HL-60/S4 (cell line): ENCODE data around the gene CNNM2.
"Not testable (repeated sequence)": the region's sequence is repeated elsewhere in the genome, so short reads cannot be mapped to it uniquely, and the experiment has no call there.

Source experiments
- in situ Hi-C: fragments of 300-500 bp; cut with MboI; formaldehyde crosslinking; loops from 2 replicates; pipeline ENCODE4 v1.14.3; 2022; ENCODE audit warnings: low sequenced_read_pairs

CNNM2 gene

GRCh38 chr10:102963756-102964025, 45.6 kb downstream of the CNNM2 start:
- in situ Hi-C loops: no loop called here

GRCh38 chr10:102964064-102964463, 46.0 kb downstream of the CNNM2 start:
- in situ Hi-C loops: not testable (repeated sequence)

- in situ Hi-C loops: no loop called here
Observed at GRCh38 chr10:102964713-102965112, 46.6 kb downstream of the CNNM2 start.

GRCh38 chr10:102965311-102965851, 47.3 kb downstream of the CNNM2 start:
- in situ Hi-C loops: no loop called here

GRCh38 chr10:102967123-102967522, 49.0 kb downstream of the CNNM2 start:
- in situ Hi-C loops: no loop called here

GRCh38 chr10:102970562-102971340, 52.7 kb downstream of the CNNM2 start:
- in situ Hi-C loops: no loop called here

GRCh38 chr10:102975483-102976379, 57.6 kb downstream of the CNNM2 start:
- in situ Hi-C loops: no loop called here

- in situ Hi-C loops: not testable (repeated sequence)
Observed at GRCh38 chr10:102976380-102976726, 58.3 kb downstream of the CNNM2 start.

- in situ Hi-C loops: no loop called here
Observed at GRCh38 chr10:102982296-102982695, 64.2 kb downstream of the CNNM2 start.

GRCh38 chr10:102984086-102984485, 66.0 kb downstream of the CNNM2 start:
- in situ Hi-C loops: no loop called here

GRCh38 chr10:102985811-102986210, 67.7 kb downstream of the CNNM2 start:
- in situ Hi-C loops: no loop called here

GRCh38 chr10:102988404-102989314, 70.6 kb downstream of the CNNM2 start:
- in situ Hi-C loops: no loop called here

- in situ Hi-C loops: no loop called here
Observed at GRCh38 chr10:102994531-102995295, 76.6 kb downstream of the CNNM2 start.

- in situ Hi-C loops: no loop called here
Observed at GRCh38 chr10:102996876-102997275, 78.8 kb downstream of the CNNM2 start.

- in situ Hi-C loops: no loop called here
Observed at GRCh38 chr10:102997998-102998397, 79.9 kb downstream of the CNNM2 start.

- in situ Hi-C loops: no loop called here
Observed at GRCh38 chr10:102998399-102998907, 80.4 kb downstream of the CNNM2 start.

GRCh38 chr10:103000050-103000449, 82.0 kb downstream of the CNNM2 start:
- in situ Hi-C loops: not testable (repeated sequence)

- in situ Hi-C loops: no loop called here
Observed at GRCh38 chr10:103007017-103007416, 88.9 kb downstream of the CNNM2 start.

GRCh38 chr10:103013416-103013815, 95.3 kb downstream of the CNNM2 start:
- in situ Hi-C loops: no loop called here

- in situ Hi-C loops: no loop called here
Observed at GRCh38 chr10:103019425-103019824, 101.3 kb downstream of the CNNM2 start.
